ENCODE measurements around the gene DDX49.
A peak's percentile ranks its signal among the peaks of the same experiment; 100 is the strongest.

The DDX49 gene

DNA sequence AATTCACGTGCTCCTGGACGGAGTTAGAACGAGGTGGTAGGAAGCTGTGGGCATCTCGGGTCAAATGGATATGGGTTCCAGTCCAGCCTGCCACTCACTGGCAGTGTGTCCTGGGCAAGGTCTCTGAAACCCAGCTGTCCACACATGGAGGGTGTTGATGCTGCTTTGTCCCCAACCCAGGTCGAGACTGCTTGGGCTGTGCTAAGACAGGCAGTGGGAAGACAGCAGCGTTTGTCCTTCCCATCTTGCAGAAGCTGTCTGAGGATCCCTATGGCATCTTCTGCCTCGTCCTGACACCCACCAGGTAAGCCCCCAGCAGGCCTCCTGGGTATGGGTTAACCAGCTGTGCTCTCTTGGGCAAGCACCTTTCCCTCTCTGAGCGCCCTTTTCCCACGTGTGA lies 885 bp downstream of the DDX49 start:
- peaks cover 5% of the 10 kb centered on the region for H3K4me1 ChIP-seq (ENCODE audit: low read length)
- H3K9me3 ChIP-seq (replicated peaks; ENCODE audit: insufficient read depth, low read length): no peaks in the 10 kb centered on the region
- H2AFZ ChIP-seq (ENCODE audit: low read length): no peak overlapping the region
- DNase-seq: no peak
- peak overlapping the region; percentile 85 for H3K9ac ChIP-seq (ENCODE audit: low read length)
- H3K79me2 ChIP-seq (ENCODE audit: low read length): peaks cover 83% of the 10 kb centered on the region
- TF ChIP-seq, protein P1, sequence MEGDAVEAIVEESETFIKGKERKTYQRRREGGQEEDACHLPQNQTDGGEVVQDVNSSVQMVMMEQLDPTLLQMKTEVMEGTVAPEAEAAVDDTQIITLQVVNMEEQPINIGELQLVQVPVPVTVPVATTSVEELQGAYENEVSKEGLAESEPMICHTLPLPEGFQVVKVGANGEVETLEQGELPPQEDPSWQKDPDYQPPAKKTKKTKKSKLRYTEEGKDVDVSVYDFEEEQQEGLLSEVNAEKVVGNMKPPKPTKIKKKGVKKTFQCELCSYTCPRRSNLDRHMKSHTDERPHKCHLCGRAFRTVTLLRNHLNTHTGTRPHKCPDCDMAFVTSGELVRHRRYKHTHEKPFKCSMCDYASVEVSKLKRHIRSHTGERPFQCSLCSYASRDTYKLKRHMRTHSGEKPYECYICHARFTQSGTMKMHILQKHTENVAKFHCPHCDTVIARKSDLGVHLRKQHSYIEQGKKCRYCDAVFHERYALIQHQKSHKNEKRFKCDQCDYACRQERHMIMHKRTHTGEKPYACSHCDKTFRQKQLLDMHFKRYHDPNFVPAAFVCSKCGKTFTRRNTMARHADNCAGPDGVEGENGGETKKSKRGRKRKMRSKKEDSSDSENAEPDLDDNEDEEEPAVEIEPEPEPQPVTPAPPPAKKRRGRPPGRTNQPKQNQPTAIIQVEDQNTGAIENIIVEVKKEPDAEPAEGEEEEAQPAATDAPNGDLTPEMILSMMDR (IDR thresholded peaks at IDR 0.05; ENCODE audit: low read length): no peak
- TF ChIP-seq EZH2 (optimal IDR thresholded peaks at IDR 0.05; ENCODE audit: low read depth, low read length) (no peak), EZH2phosphoT487 (IDR thresholded peaks at IDR 0.05; ENCODE audit: low read length) (no peak)
- H3K9me2 ChIP-seq (replicated peaks; ENCODE audit: insufficient read depth, low read length): no peaks in the 10 kb centered on the region
- H3K4me3 ChIP-seq (ENCODE audit: low read length): peak overlapping the region; percentile 99
- no peaks in the 10 kb centered on the region for H4K20me1 ChIP-seq (ENCODE audit: insufficient read depth, low read length)
- H3K36me3 ChIP-seq (replicated peaks; ENCODE audit: insufficient read depth, low read length): peaks cover 9% of the 10 kb centered on the region; the same call in 1 of the 2 replicates
- H3F3A ChIP-seq (ENCODE audit: insufficient read depth, low read length): peaks cover 8% of the 10 kb centered on the region
- no peak overlapping the region for H3K27ac ChIP-seq (ENCODE audit: low read length)
- no peaks in the 10 kb centered on the region for H3K27me3 ChIP-seq (replicated peaks; ENCODE audit: insufficient read depth, low read length)
- H3K4me2 ChIP-seq (ENCODE audit: low read depth, low read length): peak overlapping the region; percentile 94

DNA sequence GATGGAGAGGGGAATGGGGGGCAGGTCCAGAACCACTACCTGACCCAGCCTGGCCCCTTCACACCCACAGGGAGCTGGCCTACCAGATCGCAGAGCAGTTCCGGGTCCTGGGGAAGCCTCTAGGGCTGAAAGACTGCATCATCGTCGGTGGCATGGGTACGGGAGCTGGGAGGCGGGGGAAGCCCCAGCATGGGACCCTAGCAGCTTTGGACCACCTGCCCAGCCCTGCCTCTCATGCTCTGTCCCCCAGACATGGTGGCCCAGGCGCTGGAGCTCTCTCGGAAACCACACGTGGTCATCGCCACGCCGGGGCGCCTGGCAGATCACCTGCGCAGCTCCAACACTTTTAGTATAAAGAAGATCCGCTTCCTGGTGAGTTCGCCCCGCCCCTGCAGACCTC lies 2.1 kb downstream of the DDX49 start:
- no peak for DNase-seq
- Histone ChIP-seq H3K4me1 (ENCODE audit: low read length) (peaks cover 5% of the 10 kb centered on the region), H3K27ac (ENCODE audit: low read length) (no peak overlapping the region), H3K9me3 (replicated peaks; ENCODE audit: insufficient read depth, low read length) (no peaks in the 10 kb centered on the region), H3K27me3 (replicated peaks; ENCODE audit: insufficient read depth, low read length) (no peaks in the 10 kb centered on the region), H3F3A (ENCODE audit: insufficient read depth, low read length) (peaks cover 8% of the 10 kb centered on the region), H3K36me3 (replicated peaks; ENCODE audit: insufficient read depth, low read length) (peaks cover 9% of the 10 kb centered on the region; the same call in 1 of the 2 replicates), H3K9me2 (replicated peaks; ENCODE audit: insufficient read depth, low read length) (no peaks in the 10 kb centered on the region), H3K4me3 (ENCODE audit: low read length) (no peak overlapping the region), H4K20me1 (ENCODE audit: insufficient read depth, low read length) (no peaks in the 10 kb centered on the region), H2AFZ (ENCODE audit: low read length) (no peak overlapping the region), H3K9ac (ENCODE audit: low read length) (no peak overlapping the region), H3K4me2 (ENCODE audit: low read depth, low read length) (no peak overlapping the region), H3K79me2 (ENCODE audit: low read length) (peaks cover 71% of the 10 kb centered on the region)
- TF ChIP-seq, protein P1 (IDR thresholded peaks at IDR 0.05; ENCODE audit: low read length): no peak
- TF ChIP-seq EZH2 (optimal IDR thresholded peaks at IDR 0.05; ENCODE audit: low read depth, low read length) (no peak), EZH2phosphoT487 (IDR thresholded peaks at IDR 0.05; ENCODE audit: low read length) (no peak)

DNA sequence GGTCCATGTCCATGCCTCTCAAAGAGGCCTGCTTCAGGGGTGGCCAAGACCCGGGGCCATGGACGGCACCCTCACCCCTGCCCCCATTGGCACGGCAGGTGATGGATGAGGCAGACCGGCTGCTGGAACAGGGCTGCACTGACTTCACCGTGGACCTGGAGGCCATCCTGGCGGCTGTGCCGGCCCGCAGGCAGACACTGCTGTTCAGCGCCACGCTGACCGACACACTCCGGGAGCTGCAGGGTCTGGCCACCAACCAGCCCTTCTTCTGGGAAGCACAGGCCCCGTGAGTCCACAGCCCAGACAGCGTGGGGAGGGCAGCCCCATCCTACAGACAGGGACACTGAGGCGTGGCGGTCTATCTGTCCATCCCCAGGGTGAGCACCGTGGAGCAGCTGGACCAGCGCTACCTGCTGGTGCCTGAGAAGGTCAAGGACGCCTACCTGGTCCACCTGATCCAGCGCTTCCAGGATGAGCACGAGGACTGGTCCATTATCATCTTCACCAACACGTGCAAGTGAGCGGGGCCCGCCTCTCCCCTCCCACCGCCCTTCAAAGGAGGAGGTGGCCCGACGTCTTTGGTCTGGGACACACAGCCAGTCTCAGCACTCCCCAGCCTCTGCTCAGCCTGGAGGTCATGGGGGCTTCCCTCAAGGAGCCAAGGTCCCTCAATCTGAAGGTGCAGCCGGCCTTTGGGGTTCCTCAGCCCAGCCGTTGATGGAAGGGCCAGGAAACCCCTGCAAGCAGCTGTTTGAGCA lies 2.9 kb downstream of the DDX49 start:
- TF ChIP-seq EZH2phosphoT487 (IDR thresholded peaks at IDR 0.05; ENCODE audit: low read length) (no peak), EZH2 (optimal IDR thresholded peaks at IDR 0.05; ENCODE audit: low read depth, low read length) (no peak)
- TF ChIP-seq, protein P1 (IDR thresholded peaks at IDR 0.05; ENCODE audit: low read length): no peak
- Histone ChIP-seq H3K79me2 (ENCODE audit: low read length) (peaks cover 63% of the 10 kb centered on the region), H3K9me2 (replicated peaks; ENCODE audit: insufficient read depth, low read length) (no peaks in the 10 kb centered on the region), H3K4me1 (ENCODE audit: low read length) (peaks cover 5% of the 10 kb centered on the region), H3K4me3 (ENCODE audit: low read length) (no peak overlapping the region), H3F3A (ENCODE audit: insufficient read depth, low read length) (peaks cover 8% of the 10 kb centered on the region), H3K9ac (ENCODE audit: low read length) (no peak overlapping the region), H3K9me3 (replicated peaks; ENCODE audit: insufficient read depth, low read length) (no peaks in the 10 kb centered on the region), H2AFZ (ENCODE audit: low read length) (no peak overlapping the region), H3K27me3 (replicated peaks; ENCODE audit: insufficient read depth, low read length) (no peaks in the 10 kb centered on the region), H4K20me1 (ENCODE audit: insufficient read depth, low read length) (no peaks in the 10 kb centered on the region), H3K36me3 (replicated peaks; ENCODE audit: insufficient read depth, low read length) (peaks cover 9% of the 10 kb centered on the region; the same call in 1 of the 2 replicates), H3K27ac (ENCODE audit: low read length) (no peak overlapping the region), H3K4me2 (ENCODE audit: low read depth, low read length) (no peak overlapping the region)
- no peak for DNase-seq
